A673 (cell line): ENCODE measurements around the gene MILR1.

Experiments
- CTCF ChIP-seq: fragments of 300-800, 200-600 bp; sonication (generic); conservative IDR thresholded peaks from 2 replicates; pipeline ENCODE4 v1.5.1; 2017; ENCODE audit warnings: low read depth, mild to moderate bottlenecking, antibody characterized with exemption, low read length, moderate library complexity, mixed read lengths
- EZH2 ChIP-seq: fragments of 200-600 bp; sonication (generic); IDR thresholded peaks from 2 replicates; pipeline ENCODE4 v1.6.1; 2017; ENCODE audit warnings: borderline replicate concordance, low read depth, mild to moderate bottlenecking, mixed read lengths, antibody characterized with exemption, low read length; ENCODE audit not compliant: poor library complexity, severe bottlenecking

- TF ChIP-seq CTCF (no peak), EZH2 (no peak)
These were observed 44.9 kb upstream of the MILR1 start for GRCh38 chr17:64403881-64404460.
